CD14-positive monocyte (primary cell): ENCODE data around the gene PALM. TPM values are rescaled to one million over a fixed set of nuclear protein-coding genes. Genes with fewer than 3 reads are reported as not detected.

Experiments used
- DNase-seq, 3 donors: peaks; one replicate each; pipeline ENCODE4 v3.0.0-alpha.2; 2011 to 2022
- H2AFZ ChIP-seq: 2 replicates; pipeline ENCODE4 v1.6.0; 2012; ENCODE audit warnings: mild to moderate bottlenecking, low read depth, low read length, inconsistent platforms; ENCODE audit not compliant: insufficient read depth, poor library complexity, severe bottlenecking
- H3K27ac ChIP-seq, 2 donors: 1 replicate in 1 of 2; 2 replicates in 1 of 2; pipeline ENCODE4 v1.5.1; 2012 to 2013; ENCODE audit warnings: low read length in 2 of 2, control low read depth in 1 of 2, inconsistent platforms in 1 of 2, low read depth in 1 of 2, mild to moderate bottlenecking in 1 of 2
- H3K27me3 ChIP-seq, 2 donors: one replicate each; pipeline versions ENCODE4 v1.6.0 to v1.6.1; 2011 to 2013; ENCODE audit warnings: low read length in 2 of 2; ENCODE audit not compliant: control insufficient read depth in 2 of 2, insufficient read depth in 2 of 2
- H3K36me3 ChIP-seq, 2 donors: replicated peaks in 1 of 2; 1 replicate in 1 of 2; 2 replicates in 1 of 2; pipeline versions ENCODE4 v1.5.1 to v1.6.1; 2012 to 2013; ENCODE audit warnings: low read length in 2 of 2, control low read depth in 1 of 2, inconsistent platforms in 1 of 2, mild to moderate bottlenecking in 1 of 2; ENCODE audit not compliant: insufficient read depth in 2 of 2, control insufficient read depth in 1 of 2
- H3K4me1 ChIP-seq, 2 donors: 1 replicate in 1 of 2; 2 replicates in 1 of 2; pipeline versions ENCODE4 v1.5.1 to v1.6.1; 2012 to 2013; ENCODE audit warnings: low read length in 2 of 2, control low read depth in 1 of 2, inconsistent platforms in 1 of 2, mild to moderate bottlenecking in 1 of 2, moderate library complexity in 1 of 2; ENCODE audit not compliant: insufficient read depth in 2 of 2, control insufficient read depth in 1 of 2
- H3K4me2 ChIP-seq: replicated peaks from 2 replicates; pipeline ENCODE3; 2012; ENCODE audit warnings: low read length, moderate library complexity, mild to moderate bottlenecking; ENCODE audit not compliant: poor library complexity, severe bottlenecking; ENCODE audit errors: extremely low read depth
- H3K4me3 ChIP-seq, 3 experiments: fragments of 200-600 bp in 1 of 3; sonication (generic) in 1 of 3; replicated peaks in 1 of 3; 1 replicate in 2 of 3; 2 replicates in 1 of 3; pipeline ENCODE4 v1.5.1; 2011 to 2013; ENCODE audit warnings: low read length in 3 of 3, mild to moderate bottlenecking in 3 of 3, control low read depth in 2 of 3, low read depth in 2 of 3, inconsistent platforms in 1 of 3, moderate library complexity in 1 of 3
- H3K79me2 ChIP-seq: 2 replicates; pipeline ENCODE4 v1.6.0; 2012; ENCODE audit warnings: mild to moderate bottlenecking, control low read depth, inconsistent platforms, low read length, moderate library complexity; ENCODE audit not compliant: insufficient read depth
- H3K9ac ChIP-seq: 2 replicates; pipeline ENCODE4 v1.6.0; 2017; ENCODE audit warnings: low read length, mild to moderate bottlenecking; ENCODE audit not compliant: insufficient read depth, poor library complexity, severe bottlenecking
- H3K9me3 ChIP-seq, 2 donors: replicated peaks in 1 of 2; 1 replicate in 1 of 2; 2 replicates in 1 of 2; pipeline versions ENCODE4 v1.5.1 to v1.6.1; 2012 to 2013; ENCODE audit warnings: low read length in 2 of 2, control low read depth in 1 of 2; ENCODE audit not compliant: control insufficient read depth in 1 of 2, insufficient read depth in 1 of 2
- H4K20me1 ChIP-seq: 2 replicates; pipeline ENCODE4 v1.6.0; 2012; ENCODE audit warnings: mild to moderate bottlenecking, low read length, control low read depth, moderate library complexity; ENCODE audit not compliant: insufficient read depth
- H3K27ac Mint-ChIP-seq, 7 donors: one replicate each; pipeline ENCODE4 v1.8.0; 2020; ENCODE audit warnings: mild to moderate bottlenecking in 7 of 7, mixed read lengths in 7 of 7, moderate library complexity in 6 of 7, inconsistent platforms in 2 of 7
- H3K27me3 Mint-ChIP-seq, 3 donors: one replicate each; pipeline ENCODE4 v1.8.0; 2021 to 2022; ENCODE audit warnings: low read depth in 3 of 3, mild to moderate bottlenecking in 3 of 3, mixed read lengths in 3 of 3, moderate library complexity in 3 of 3, inconsistent platforms in 1 of 3
- H3K36me3 Mint-ChIP-seq, 2 donors: one replicate each; pipeline ENCODE4 v1.8.0; 2020; ENCODE audit warnings: mixed read lengths in 2 of 2, inconsistent platforms in 1 of 2, mild to moderate bottlenecking in 1 of 2
- H3K4me1 Mint-ChIP-seq: one replicate; pipeline ENCODE4 v1.8.0; 2020; ENCODE audit warnings: mild to moderate bottlenecking, mixed read lengths
- H3K4me3 Mint-ChIP-seq, 2 donors: one replicate each; pipeline ENCODE4 v1.8.0; 2020; ENCODE audit warnings: mild to moderate bottlenecking in 2 of 2, mixed read lengths in 2 of 2, moderate library complexity in 1 of 2
- H3K9me3 Mint-ChIP-seq, 7 donors: one replicate each; pipeline ENCODE4 v1.8.0; 2020 to 2022; ENCODE audit warnings: mixed read lengths in 7 of 7, mild to moderate bottlenecking in 6 of 7, moderate library complexity in 6 of 7, inconsistent platforms in 2 of 7
- WGBS: methylation state at CpG from one replicate; pipeline ENCODE4 v1.1.5; 2013; ENCODE audit warnings: missing lambda C conversion rate; ENCODE audit not compliant: insufficient coverage; 5-methylcytosine and 5-hydroxymethylcytosine counted together
- intact Hi-C, 2 donors: fragments of 100-400 bp; cut with micrococcal nuclease; formaldehyde crosslinking; loops; one replicate each; pipeline versions ENCODE4 v1.15.0 to v1.15.1; 2023
- polyA plus RNA-seq, 3 donors: library from polyadenylated mRNA; depleted of rRNA in 1 of 3; unstranded in 2 of 3; stranded (reverse) in 1 of 3; fragments of 300-500 nt in 2 of 3; fragments of >200 nt in 1 of 3; fragmentation: Illumina TruSeq in 2 of 3; gene quantifications; 1 replicate in 2 of 3; 2 replicates in 1 of 3; pipeline ENCODE4 v1.2.3, GENCODE V29; 2012 to 2021
- TF ChIP-seq, protein P1 (sequence below): fragments of 200-600 bp; IDR thresholded peaks from one replicate; pipeline ENCODE4 v1.8.0; 2022; ENCODE audit warnings: antibody characterized with exemption, mild to moderate bottlenecking

PALM gene
- polyA plus RNA-seq, 3 donors, result 0.23 TPM; not detected in 2

DNA sequence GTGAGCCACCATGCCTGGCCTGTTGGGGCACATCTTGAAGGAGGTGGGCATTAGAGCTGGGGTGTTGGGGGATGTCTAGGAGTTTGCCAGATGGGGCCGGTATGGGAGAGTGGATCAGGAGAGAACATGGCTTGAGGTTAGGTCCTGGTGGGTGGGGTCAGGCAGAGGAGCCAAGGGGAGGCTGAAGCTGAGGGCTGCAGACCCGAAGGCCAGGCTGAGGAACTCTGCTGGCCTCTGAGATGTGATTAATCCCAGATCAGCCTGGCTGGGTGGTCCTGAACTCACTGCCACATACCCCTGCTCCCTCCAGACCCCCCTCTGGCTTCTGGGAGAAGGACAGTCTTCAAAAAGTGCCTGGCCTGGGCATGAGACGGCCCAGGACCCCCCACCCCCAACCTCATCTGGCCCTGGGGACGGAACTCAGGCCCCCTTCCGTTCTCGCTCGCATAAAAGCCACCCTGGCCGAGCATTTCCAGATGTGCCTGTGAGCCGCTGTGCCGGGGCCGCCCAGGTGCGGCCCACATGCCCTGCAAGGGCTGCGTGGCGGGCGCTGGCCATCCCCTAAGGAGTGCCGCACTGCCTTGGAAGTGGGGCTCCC lies 29.8 kb upstream of the PALM start:
- no peaks in the 10 kb centered on the region for H3K9me3 ChIP-seq
- Mint-ChIP-seq H3K27ac (peak overlapping the region in 4 of 7 donors; percentile 58 to 74 (median 66)), H3K9me3 (peaks cover 0 to 3% (median 2%) of the 10 kb centered on the region in 7 donors), H3K36me3 (peaks cover 0 to 4% of the 10 kb centered on the region in 2 donors), H3K27me3 (peaks cover 14 to 46% (median 32%) of the 10 kb centered on the region in 3 donors), H3K4me1 (peaks cover 42% of the 10 kb centered on the region), H3K4me3 (peak overlapping the region; percentile 73 to 78)
- TF ChIP-seq, protein P1, sequence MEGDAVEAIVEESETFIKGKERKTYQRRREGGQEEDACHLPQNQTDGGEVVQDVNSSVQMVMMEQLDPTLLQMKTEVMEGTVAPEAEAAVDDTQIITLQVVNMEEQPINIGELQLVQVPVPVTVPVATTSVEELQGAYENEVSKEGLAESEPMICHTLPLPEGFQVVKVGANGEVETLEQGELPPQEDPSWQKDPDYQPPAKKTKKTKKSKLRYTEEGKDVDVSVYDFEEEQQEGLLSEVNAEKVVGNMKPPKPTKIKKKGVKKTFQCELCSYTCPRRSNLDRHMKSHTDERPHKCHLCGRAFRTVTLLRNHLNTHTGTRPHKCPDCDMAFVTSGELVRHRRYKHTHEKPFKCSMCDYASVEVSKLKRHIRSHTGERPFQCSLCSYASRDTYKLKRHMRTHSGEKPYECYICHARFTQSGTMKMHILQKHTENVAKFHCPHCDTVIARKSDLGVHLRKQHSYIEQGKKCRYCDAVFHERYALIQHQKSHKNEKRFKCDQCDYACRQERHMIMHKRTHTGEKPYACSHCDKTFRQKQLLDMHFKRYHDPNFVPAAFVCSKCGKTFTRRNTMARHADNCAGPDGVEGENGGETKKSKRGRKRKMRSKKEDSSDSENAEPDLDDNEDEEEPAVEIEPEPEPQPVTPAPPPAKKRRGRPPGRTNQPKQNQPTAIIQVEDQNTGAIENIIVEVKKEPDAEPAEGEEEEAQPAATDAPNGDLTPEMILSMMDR, result no peak
- 95% methylated on average over 15 of the region's 16 CpGs for WGBS
- H2AFZ ChIP-seq, result no peak overlapping the region
- no peak for DNase-seq
- peaks cover 0 to 30% of the 10 kb centered on the region in 2 donors for H3K27me3 ChIP-seq
- H3K27ac ChIP-seq, result no peak overlapping the region
- peaks cover 42 to 52% of the 10 kb centered on the region in 2 donors for H3K4me1 ChIP-seq
- peaks cover 10% of the 10 kb centered on the region for H3K79me2 ChIP-seq
- intact Hi-C loops, result loop anchor here in 1 of 2 donors (1.0 kb wide), 1 partner anchor 14 kb away; no protein-coding TSS in a partner anchor
- H3K36me3 ChIP-seq, result no peaks in the 10 kb centered on the region
- no peak overlapping the region for H3K9ac ChIP-seq
- H4K20me1 ChIP-seq, result no peaks in the 10 kb centered on the region
- peak overlapping the region; percentile 88 for H3K4me2 ChIP-seq
- H3K4me3 ChIP-seq, result peak overlapping the region in 1 of 3 experiments; percentile 76

DNA sequence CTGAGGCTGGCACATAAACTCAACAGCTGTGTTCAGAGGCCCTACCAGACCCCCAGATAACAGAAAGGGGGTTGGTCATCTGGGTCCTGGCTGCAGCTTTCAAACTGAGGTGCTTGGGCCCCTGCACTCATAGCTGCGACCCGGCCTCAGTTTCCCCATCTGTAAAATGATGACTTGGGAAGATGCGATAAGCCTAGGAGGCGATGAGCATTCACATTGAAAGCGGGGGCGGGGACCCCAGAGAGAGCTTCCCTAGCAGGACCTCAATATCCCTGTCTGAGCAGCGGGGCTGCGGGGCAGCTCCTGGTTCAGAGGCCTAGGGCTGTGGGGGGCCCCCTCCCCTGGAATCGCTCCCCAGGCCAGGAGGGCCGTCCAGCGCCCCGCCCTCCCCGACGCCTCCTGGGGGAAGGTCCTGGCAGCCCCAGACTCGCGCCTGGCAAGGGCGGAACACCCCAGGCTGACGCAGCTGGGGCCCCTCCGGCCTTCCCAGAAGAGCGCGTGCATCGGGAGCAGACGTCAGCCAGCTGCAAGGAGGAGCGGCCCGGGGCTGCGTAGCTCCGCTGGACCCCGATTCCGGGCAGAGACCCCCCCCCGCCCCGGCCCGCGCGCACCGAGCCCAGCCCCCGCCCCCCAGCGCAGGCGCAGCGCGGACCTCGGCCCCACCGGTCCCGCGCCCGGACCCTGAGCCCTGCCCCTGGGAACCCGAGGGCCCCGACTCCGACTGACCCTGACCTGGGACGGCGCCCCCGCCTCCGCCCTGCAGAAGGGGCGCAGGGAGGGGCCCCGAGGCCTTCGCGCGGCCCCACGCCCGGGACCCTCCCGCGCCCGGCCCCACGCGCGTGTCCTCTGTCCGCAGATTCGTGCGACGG lies 29.1 kb upstream of the PALM start:
- intact Hi-C loops, result loop anchor here (1.0 to 2.0 kb wide), 3 partner anchors 14 to 25 kb away; partner anchors contain the start of gene RNF126 (in 1 of the 2)
- 3% methylated on average over 39 of the region's 69 CpGs for WGBS
- H3K36me3 Mint-ChIP-seq, result peaks cover 0 to 4% of the 10 kb centered on the region in 2 donors

More for the DNA sequence above, 29.1 kb upstream of the PALM start:
- Histone ChIP-seq H3K9me3 (no peaks in the 10 kb centered on the region), H3K27me3 (peaks cover 0 to 28% of the 10 kb centered on the region in 2 donors), H4K20me1 (no peaks in the 10 kb centered on the region), H3K4me2 (peak overlapping the region; percentile 88), H2AFZ (peak overlapping the region; percentile 61), H3K36me3 (no peaks in the 10 kb centered on the region), H3K27ac (peak overlapping the region; percentile 32 to 96), H3K9ac (peak overlapping the region; percentile 86), H3K4me1 (peaks cover 42 to 52% of the 10 kb centered on the region in 2 donors), H3K79me2 (peaks cover 10% of the 10 kb centered on the region), H3K4me3 (peak overlapping the region; percentile 45 to 76 (median 50))
- Mint-ChIP-seq H3K4me3 (peak overlapping the region; percentile 73 to 78), H3K4me1 (peaks cover 42% of the 10 kb centered on the region), H3K9me3 (peaks cover 0 to 3% (median 2%) of the 10 kb centered on the region in 7 donors), H3K27me3 (peaks cover 13 to 40% (median 29%) of the 10 kb centered on the region in 3 donors), H3K27ac (peak overlapping the region in 5 of 7 donors; percentile 56 to 90 (median 75))
- DNase-seq, result peak; percentile 42 to 76 (median 65)
- TF ChIP-seq, protein P1, result no peak
